Measurements from ENCODE around the gene HDGFL2. TPM values are rescaled to one million over a fixed set of nuclear protein-coding genes. Genes with fewer than 3 reads are reported as not detected.

The HDGFL2 gene
- total and polyA plus RNA-seq, 2 donors: 26.2 to 36.9 TPM

DNA sequence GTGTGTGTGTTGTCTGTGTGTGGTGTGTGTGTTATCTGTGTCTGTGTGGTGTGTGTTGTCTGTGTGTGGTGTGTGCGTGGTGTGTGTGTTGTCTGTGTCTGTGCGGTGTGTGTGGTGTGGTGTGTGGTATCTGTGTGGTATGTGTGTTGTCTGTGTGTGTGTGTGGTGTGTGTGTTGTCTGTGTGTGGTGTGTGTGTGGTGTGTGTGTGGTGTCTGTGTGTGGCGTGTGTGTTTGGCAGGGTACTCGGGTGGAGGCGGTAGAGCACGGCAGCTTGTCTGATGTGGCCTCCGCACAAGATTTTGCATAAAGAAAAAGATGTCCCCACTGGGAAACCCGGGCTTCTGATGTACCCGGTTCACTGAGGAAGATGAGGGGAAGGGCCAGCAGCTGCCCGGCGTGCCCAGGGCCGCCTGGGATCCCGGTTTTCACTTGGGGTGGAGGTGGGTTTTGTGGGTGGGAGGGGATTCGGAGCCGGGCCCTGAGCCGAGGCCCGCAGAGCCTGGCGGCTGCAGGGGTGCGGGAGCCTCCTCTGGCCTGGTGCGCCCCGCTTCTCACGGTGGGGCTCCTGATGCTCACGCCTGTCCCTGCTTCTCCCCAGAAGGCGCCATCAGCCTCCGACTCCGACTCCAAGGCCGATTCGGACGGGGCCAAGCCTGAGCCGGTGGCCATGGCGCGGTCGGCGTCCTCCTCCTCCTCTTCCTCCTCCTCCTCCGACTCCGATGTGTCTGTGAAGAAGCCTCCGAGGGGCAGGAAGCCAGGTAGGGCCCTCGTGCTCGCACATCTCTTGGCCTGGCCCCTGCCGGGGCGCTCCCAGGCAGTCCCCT, 21.2 kb downstream of the HDGFL2 start:
- Histone ChIP-seq H3K4me3 (ENCODE audit: low read length in 2 of 2) (no peak overlapping the region), H3K36me3 (ENCODE audit: control insufficient read depth in 2 of 2, insufficient read depth in 2 of 2, low read length in 1 of 2) (peaks cover 63 to 88% of the 10 kb centered on the region in 2 donors), H3K27me3 (ENCODE audit: control insufficient read depth in 2 of 2, insufficient read depth in 1 of 2, low read length in 1 of 2) (no peaks in the 10 kb centered on the region), H3K9me3 (ENCODE audit: control insufficient read depth in 2 of 2, insufficient read depth in 1 of 2, low read length in 1 of 2) (no peaks in the 10 kb centered on the region), H3K27ac (ENCODE audit: low read depth in 1 of 2, low read length in 1 of 2) (no peak overlapping the region), H3K4me1 (ENCODE audit: control insufficient read depth in 2 of 2, insufficient read depth in 2 of 2, low read length in 2 of 2) (no peaks in the 10 kb centered on the region)
- 98% methylated on average over 41 of the region's 41 CpGs for WGBS
- no peak for DNase-seq (ENCODE audit: low read depth in 6 of 9, low spot score in 9 of 9)

DNA sequence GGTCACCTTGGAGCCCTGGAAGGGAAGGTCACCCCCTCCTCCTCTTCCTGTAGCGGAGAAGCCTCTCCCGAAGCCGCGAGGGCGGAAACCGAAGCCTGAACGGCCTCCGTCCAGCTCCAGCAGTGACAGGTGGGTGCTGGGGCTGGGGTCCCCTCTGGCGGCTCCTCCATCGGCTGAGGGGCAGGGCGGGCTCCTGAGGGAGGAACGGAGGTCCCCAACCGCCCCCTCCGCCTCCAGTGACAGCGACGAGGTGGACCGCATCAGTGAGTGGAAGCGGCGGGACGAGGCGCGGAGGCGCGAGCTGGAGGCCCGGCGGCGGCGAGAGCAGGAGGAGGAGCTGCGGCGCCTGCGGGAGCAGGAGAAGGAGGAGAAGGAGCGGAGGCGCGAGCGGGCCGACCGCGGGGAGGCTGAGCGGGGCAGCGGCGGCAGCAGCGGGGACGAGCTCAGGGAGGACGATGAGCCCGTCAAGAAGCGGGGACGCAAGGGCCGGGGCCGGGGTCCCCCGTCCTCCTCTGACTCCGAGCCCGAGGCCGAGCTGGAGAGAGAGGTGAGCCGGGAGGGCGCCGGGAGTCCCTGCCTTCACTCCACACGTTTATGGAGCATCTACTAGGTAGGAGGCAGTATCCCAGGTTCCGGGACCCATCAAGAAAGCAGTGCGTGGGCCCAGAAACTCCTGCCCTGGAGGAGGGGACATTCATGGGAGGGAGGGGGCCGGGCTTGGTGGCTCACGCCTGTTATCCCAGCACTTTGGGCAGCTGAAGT, 22.0 kb downstream of the HDGFL2 start:
- H3K27ac ChIP-seq (ENCODE audit: low read depth in 1 of 2, low read length in 1 of 2): no peak overlapping the region
- 98% methylated on average over 61 of the region's 61 CpGs for WGBS
- no peak for DNase-seq (ENCODE audit: low read depth in 6 of 9, low spot score in 9 of 9)
- no peaks in the 10 kb centered on the region for H3K4me1 ChIP-seq (ENCODE audit: control insufficient read depth in 2 of 2, insufficient read depth in 2 of 2, low read length in 2 of 2)
- peaks cover 64 to 87% of the 10 kb centered on the region in 2 donors for H3K36me3 ChIP-seq (ENCODE audit: control insufficient read depth in 2 of 2, insufficient read depth in 2 of 2, low read length in 1 of 2)
- H3K9me3 ChIP-seq (ENCODE audit: control insufficient read depth in 2 of 2, insufficient read depth in 1 of 2, low read length in 1 of 2): no peaks in the 10 kb centered on the region
- no peaks in the 10 kb centered on the region for H3K27me3 ChIP-seq (ENCODE audit: control insufficient read depth in 2 of 2, insufficient read depth in 1 of 2, low read length in 1 of 2)
- no peak overlapping the region for H3K4me3 ChIP-seq (ENCODE audit: low read length in 2 of 2)

DNA sequence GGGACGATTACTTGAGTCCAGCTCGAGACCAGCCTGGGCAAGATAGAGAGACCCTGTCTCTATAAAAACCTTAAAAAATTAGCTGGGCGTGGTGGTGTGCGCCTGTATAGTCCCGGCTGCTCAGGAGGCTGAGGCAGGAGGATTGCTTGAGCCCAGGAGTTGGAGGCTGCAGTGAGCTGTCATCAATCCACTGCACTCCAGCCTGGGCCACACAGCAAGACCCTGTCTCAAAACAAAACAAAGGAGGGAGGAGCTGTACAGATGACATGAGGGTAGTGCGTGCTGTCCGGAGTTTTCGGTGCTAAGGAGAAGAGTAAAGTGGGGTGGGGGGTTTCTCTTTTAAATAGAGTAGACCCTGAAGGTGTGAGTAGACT, 22.6 kb downstream of the HDGFL2 start:
- Histone ChIP-seq H3K4me1 (ENCODE audit: control insufficient read depth in 2 of 2, insufficient read depth in 2 of 2, low read length in 2 of 2) (no peaks in the 10 kb centered on the region), H3K36me3 (ENCODE audit: control insufficient read depth in 2 of 2, insufficient read depth in 2 of 2, low read length in 1 of 2) (peaks cover 66 to 85% of the 10 kb centered on the region in 2 donors), H3K27ac (ENCODE audit: low read depth in 1 of 2, low read length in 1 of 2) (no peak overlapping the region), H3K27me3 (ENCODE audit: control insufficient read depth in 2 of 2, insufficient read depth in 1 of 2, low read length in 1 of 2) (no peaks in the 10 kb centered on the region), H3K4me3 (ENCODE audit: low read length in 2 of 2) (no peak overlapping the region), H3K9me3 (ENCODE audit: control insufficient read depth in 2 of 2, insufficient read depth in 1 of 2, low read length in 1 of 2) (no peaks in the 10 kb centered on the region)
- DNase-seq (ENCODE audit: low read depth in 6 of 9, low spot score in 9 of 9): no peak
- 97% methylated on average over 8 of the region's 8 CpGs for WGBS

DNA sequence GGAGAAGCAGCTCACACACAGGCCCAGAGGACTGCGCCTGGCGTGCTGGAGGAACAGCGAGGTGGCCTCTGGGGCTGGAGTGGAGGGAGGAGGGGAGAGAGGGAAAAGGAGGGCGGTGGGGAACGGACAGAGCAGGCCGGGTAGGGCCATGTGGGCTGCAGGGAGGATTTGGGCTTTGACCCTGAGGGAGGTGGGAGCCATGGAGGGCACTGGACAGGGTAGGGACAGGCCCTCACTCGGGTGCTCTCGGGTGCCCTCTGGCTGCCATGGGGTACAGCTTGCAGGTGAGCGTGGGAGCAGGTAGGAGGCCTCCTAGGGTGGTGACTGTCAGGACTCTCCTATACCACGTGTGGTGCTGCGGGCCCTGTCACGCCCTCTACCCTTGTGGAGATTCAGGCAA, 23.4 kb downstream of the HDGFL2 start:
- no peak for DNase-seq (ENCODE audit: low read depth in 6 of 9, low spot score in 9 of 9)
- H3K27me3 ChIP-seq (ENCODE audit: control insufficient read depth in 2 of 2, insufficient read depth in 1 of 2, low read length in 1 of 2): no peaks in the 10 kb centered on the region
- H3K36me3 ChIP-seq (ENCODE audit: control insufficient read depth in 2 of 2, insufficient read depth in 2 of 2, low read length in 1 of 2): peaks cover 64 to 81% of the 10 kb centered on the region in 2 donors
- 96% methylated on average over 12 of the region's 12 CpGs for WGBS
- H3K9me3 ChIP-seq (ENCODE audit: control insufficient read depth in 2 of 2, insufficient read depth in 1 of 2, low read length in 1 of 2): no peaks in the 10 kb centered on the region
- H3K4me3 ChIP-seq (ENCODE audit: low read length in 2 of 2): no peak overlapping the region
- H3K27ac ChIP-seq (ENCODE audit: low read depth in 1 of 2, low read length in 1 of 2): no peak overlapping the region
- no peaks in the 10 kb centered on the region for H3K4me1 ChIP-seq (ENCODE audit: control insufficient read depth in 2 of 2, insufficient read depth in 2 of 2, low read length in 2 of 2)

DNA sequence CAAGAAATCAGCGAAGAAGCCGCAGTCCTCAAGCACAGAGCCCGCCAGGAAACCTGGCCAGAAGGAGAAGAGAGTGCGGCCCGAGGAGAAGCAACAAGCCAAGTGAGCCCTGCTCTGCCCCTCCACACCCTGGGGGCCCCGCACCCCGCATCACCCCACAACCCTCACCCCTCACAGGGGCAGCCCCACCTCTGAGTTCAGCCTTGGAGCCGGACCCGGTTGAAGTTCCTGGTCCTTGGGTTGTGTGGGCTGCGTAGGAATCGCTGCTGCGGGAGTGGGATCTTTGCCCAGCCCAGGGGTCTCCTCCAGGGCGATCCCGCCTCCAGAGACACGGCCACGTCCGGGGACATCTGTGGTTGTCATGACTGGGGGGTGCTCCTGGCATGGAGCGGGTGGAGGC, 24.2 kb downstream of the HDGFL2 start:
- Histone ChIP-seq H3K27me3 (ENCODE audit: control insufficient read depth in 2 of 2, insufficient read depth in 1 of 2, low read length in 1 of 2) (no peaks in the 10 kb centered on the region), H3K4me1 (ENCODE audit: control insufficient read depth in 2 of 2, insufficient read depth in 2 of 2, low read length in 2 of 2) (no peaks in the 10 kb centered on the region), H3K9me3 (ENCODE audit: control insufficient read depth in 2 of 2, insufficient read depth in 1 of 2, low read length in 1 of 2) (no peaks in the 10 kb centered on the region), H3K36me3 (ENCODE audit: control insufficient read depth in 2 of 2, insufficient read depth in 2 of 2, low read length in 1 of 2) (peaks cover 71 to 88% of the 10 kb centered on the region in 2 donors), H3K27ac (ENCODE audit: low read depth in 1 of 2, low read length in 1 of 2) (no peak overlapping the region), H3K4me3 (ENCODE audit: low read length in 2 of 2) (no peak overlapping the region)
- DNase-seq (ENCODE audit: low read depth in 6 of 9, low spot score in 9 of 9): no peak
- WGBS: 92% methylated on average over 18 of the region's 18 CpGs

DNA sequence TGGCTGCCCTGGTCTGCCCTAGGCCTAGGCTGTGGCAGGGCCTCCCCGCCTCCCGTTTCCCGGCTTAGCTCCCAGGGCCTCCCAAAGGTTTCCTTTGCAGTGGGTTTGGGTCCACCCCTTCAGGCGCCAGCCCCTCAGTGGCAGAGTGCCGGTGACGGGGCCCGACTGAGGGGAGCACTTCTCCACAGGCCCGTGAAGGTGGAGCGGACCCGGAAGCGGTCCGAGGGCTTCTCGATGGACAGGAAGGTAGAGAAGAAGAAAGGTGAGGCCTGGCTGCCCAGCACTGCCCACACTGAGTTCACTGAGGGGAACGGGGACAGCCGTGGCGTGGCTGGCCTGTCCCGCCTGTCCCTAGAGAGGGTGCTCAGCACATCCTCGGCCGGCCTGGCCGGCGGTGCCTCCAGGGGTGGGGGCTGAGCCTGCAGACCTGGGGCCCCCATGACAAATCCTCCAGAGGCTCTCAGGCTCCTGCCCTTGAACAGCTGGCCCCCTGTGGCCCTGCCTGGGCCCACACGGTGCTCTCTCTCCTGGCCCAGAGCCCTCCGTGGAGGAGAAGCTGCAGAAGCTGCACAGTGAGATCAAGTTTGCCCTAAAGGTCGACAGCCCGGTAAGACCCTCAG, 25.8 kb downstream of the HDGFL2 start:
- H3K4me3 ChIP-seq (ENCODE audit: low read length in 2 of 2): no peak overlapping the region

DNA sequence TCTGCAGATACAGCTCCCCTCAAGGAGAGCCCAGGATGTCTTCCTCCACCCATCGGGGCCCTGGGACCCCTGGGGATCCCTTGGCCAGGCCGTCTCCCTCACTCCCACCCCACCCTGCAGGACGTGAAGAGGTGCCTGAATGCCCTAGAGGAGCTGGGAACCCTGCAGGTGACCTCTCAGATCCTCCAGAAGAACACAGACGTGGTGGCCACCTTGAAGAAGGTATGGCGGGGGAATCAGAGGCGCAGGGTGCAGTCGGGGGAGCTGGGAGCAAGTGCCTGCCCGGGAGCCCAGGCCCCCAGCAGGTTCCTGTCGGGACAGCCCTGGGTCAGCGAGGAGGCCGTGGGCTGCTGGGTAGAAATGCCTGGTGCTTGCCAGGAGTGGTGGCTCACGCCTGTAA, 26.6 kb downstream of the HDGFL2 start:
- no peaks in the 10 kb centered on the region for H3K4me1 ChIP-seq (ENCODE audit: control insufficient read depth in 2 of 2, insufficient read depth in 2 of 2, low read length in 2 of 2)
- peaks cover 62 to 88% of the 10 kb centered on the region in 2 donors for H3K36me3 ChIP-seq (ENCODE audit: control insufficient read depth in 2 of 2, insufficient read depth in 2 of 2, low read length in 1 of 2)
- WGBS: 98% methylated on average over 12 of the region's 12 CpGs
- no peak for DNase-seq (ENCODE audit: low read depth in 6 of 9, low spot score in 9 of 9)
- no peak overlapping the region for H3K27ac ChIP-seq (ENCODE audit: low read depth in 1 of 2, low read length in 1 of 2)
- no peaks in the 10 kb centered on the region for H3K27me3 ChIP-seq (ENCODE audit: control insufficient read depth in 2 of 2, insufficient read depth in 1 of 2, low read length in 1 of 2)
- H3K9me3 ChIP-seq (ENCODE audit: control insufficient read depth in 2 of 2, insufficient read depth in 1 of 2, low read length in 1 of 2): no peaks in the 10 kb centered on the region
- H3K4me3 ChIP-seq (ENCODE audit: low read length in 2 of 2): no peak overlapping the region

More for the DNA sequence above, 25.8 kb downstream of the HDGFL2 start:
- peaks cover 66 to 88% of the 10 kb centered on the region in 2 donors for H3K36me3 ChIP-seq (ENCODE audit: control insufficient read depth in 2 of 2, insufficient read depth in 2 of 2, low read length in 1 of 2)
- no peaks in the 10 kb centered on the region for H3K4me1 ChIP-seq (ENCODE audit: control insufficient read depth in 2 of 2, insufficient read depth in 2 of 2, low read length in 2 of 2)
- DNase-seq (ENCODE audit: low read depth in 6 of 9, low spot score in 9 of 9): no peak
- no peaks in the 10 kb centered on the region for H3K27me3 ChIP-seq (ENCODE audit: control insufficient read depth in 2 of 2, insufficient read depth in 1 of 2, low read length in 1 of 2)
- H3K9me3 ChIP-seq (ENCODE audit: control insufficient read depth in 2 of 2, insufficient read depth in 1 of 2, low read length in 1 of 2): no peaks in the 10 kb centered on the region
- 96% methylated on average over 25 of the region's 25 CpGs for WGBS
- no peak overlapping the region for H3K27ac ChIP-seq (ENCODE audit: low read depth in 1 of 2, low read length in 1 of 2)

DNA sequence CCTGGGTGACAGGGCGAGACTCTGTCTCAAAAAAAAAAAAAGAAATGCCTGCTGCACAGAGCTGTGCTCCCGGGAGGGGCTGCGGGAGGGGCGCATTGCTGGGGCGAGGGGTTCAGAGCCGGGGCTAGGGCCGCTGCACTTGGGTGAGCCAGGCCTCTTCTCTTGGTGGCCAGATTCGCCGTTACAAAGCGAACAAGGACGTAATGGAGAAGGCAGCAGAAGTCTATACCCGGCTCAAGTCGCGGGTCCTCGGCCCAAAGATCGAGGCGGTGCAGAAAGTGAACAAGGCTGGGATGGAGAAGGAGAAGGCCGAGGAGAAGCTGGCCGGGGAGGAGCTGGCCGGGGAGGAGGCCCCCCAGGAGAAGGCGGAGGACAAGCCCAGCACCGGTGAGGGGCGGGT, 27.2 kb downstream of the HDGFL2 start:
- Histone ChIP-seq H3K9me3 (ENCODE audit: control insufficient read depth in 2 of 2, insufficient read depth in 1 of 2, low read length in 1 of 2) (no peaks in the 10 kb centered on the region), H3K27me3 (ENCODE audit: control insufficient read depth in 2 of 2, insufficient read depth in 1 of 2, low read length in 1 of 2) (no peaks in the 10 kb centered on the region), H3K4me3 (ENCODE audit: low read length in 2 of 2) (no peak overlapping the region), H3K4me1 (ENCODE audit: control insufficient read depth in 2 of 2, insufficient read depth in 2 of 2, low read length in 2 of 2) (no peaks in the 10 kb centered on the region), H3K36me3 (ENCODE audit: control insufficient read depth in 2 of 2, insufficient read depth in 2 of 2, low read length in 1 of 2) (peaks cover 58 to 83% of the 10 kb centered on the region in 2 donors), H3K27ac (ENCODE audit: low read depth in 1 of 2, low read length in 1 of 2) (no peak overlapping the region)
- 96% methylated on average over 23 of the region's 23 CpGs for WGBS
- no peak for DNase-seq (ENCODE audit: low read depth in 6 of 9, low spot score in 9 of 9)

DNA sequence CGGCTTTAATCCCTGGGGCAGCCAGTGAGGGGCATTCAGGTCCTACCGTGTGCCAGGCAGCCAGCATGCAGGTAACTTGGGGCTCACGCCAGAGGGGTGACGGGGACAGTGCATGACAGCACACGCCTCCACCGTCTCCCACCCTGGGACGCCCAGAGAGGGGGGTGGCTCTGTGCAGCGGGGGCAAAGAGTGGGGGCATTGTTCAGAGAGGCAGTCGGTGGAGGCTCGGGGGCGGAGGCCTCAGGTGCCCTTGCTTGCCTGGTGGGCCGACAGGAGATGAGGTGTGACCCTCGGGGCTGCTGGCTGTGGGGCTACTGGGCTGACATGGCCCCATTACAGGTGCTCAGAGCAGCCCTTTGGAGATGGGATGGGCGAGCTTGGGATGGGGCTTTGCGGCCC, 27.8 kb downstream of the HDGFL2 start:
- Histone ChIP-seq H3K27ac (ENCODE audit: low read depth in 1 of 2, low read length in 1 of 2) (no peak overlapping the region), H3K9me3 (ENCODE audit: control insufficient read depth in 2 of 2, insufficient read depth in 1 of 2, low read length in 1 of 2) (no peaks in the 10 kb centered on the region), H3K4me1 (ENCODE audit: control insufficient read depth in 2 of 2, insufficient read depth in 2 of 2, low read length in 2 of 2) (no peaks in the 10 kb centered on the region), H3K27me3 (ENCODE audit: control insufficient read depth in 2 of 2, insufficient read depth in 1 of 2, low read length in 1 of 2) (no peaks in the 10 kb centered on the region), H3K36me3 (ENCODE audit: control insufficient read depth in 2 of 2, insufficient read depth in 2 of 2, low read length in 1 of 2) (peaks cover 56 to 84% of the 10 kb centered on the region in 2 donors), H3K4me3 (ENCODE audit: low read length in 2 of 2) (no peak overlapping the region)
- no peak for DNase-seq (ENCODE audit: low read depth in 6 of 9, low spot score in 9 of 9)
- WGBS: over 99% methylated on average over 15 of the region's 15 CpGs
